ENCODE data around the gene GANAB. TPM values are rescaled to one million over a fixed set of nuclear protein-coding genes. Genes with fewer than 3 reads are reported as not detected.

The GANAB gene
- polyA plus RNA-seq, 3 donors: 99.7 to 116 (median 109) TPM

GRCh38 chr11:62603776-62604299 lies 42.6 kb downstream of the GANAB start:
- Mint-ChIP-seq H3K4me1 (peaks cover 54% of the 10 kb centered on the region), H3K4me3 (no peak overlapping the region), H3K36me3 (peaks cover 55 to 59% of the 10 kb centered on the region in 2 donors), H3K9me3 (no peaks in the 10 kb centered on the region), H3K27ac (peak overlapping the region in 1 of 7 donors; percentile 20), H3K27me3 (ENCODE audit: low read depth in 3 of 3) (peaks cover 0 to 1% (median 0%) of the 10 kb centered on the region in 3 donors)
- peaks cover 16% of the 10 kb centered on the region for H4K20me1 ChIP-seq (ENCODE audit: insufficient read depth, low read length)
- no peak overlapping the region for H3K9ac ChIP-seq (ENCODE audit: insufficient read depth, low read length, poor library complexity, severe bottlenecking)
- no peak for DNase-seq
- no peak for TF ChIP-seq CTCF (IDR thresholded peaks at IDR 0.05)
- H3K27ac ChIP-seq (ENCODE audit: low read depth in 1 of 2, low read length in 2 of 2): no peak overlapping the region
- H3K9me3 ChIP-seq (replicated peaks in 1 of 2; ENCODE audit: control insufficient read depth in 1 of 2, insufficient read depth in 1 of 2, low read length in 2 of 2): no peaks in the 10 kb centered on the region
- H3K4me1 ChIP-seq (ENCODE audit: control insufficient read depth in 1 of 2, insufficient read depth in 2 of 2, low read length in 2 of 2): peaks cover 48 to 53% of the 10 kb centered on the region in 2 donors
- H3K36me3 ChIP-seq (replicated peaks in 1 of 2; ENCODE audit: control insufficient read depth in 1 of 2, insufficient read depth in 2 of 2, low read length in 2 of 2): peaks cover 26 to 47% of the 10 kb centered on the region in 2 donors
- WGBS (ENCODE audit: insufficient coverage): 89% methylated on average over 3 of the region's 8 CpGs
- no peak overlapping the region for H3K4me2 ChIP-seq (replicated peaks; ENCODE audit: extremely low read depth, low read length, poor library complexity, severe bottlenecking)
- H3K27me3 ChIP-seq (ENCODE audit: control insufficient read depth in 2 of 2, insufficient read depth in 2 of 2, low read length in 2 of 2): no peaks in the 10 kb centered on the region
- H3K4me3 ChIP-seq (replicated peaks in 1 of 3; ENCODE audit: low read depth in 2 of 3, low read length in 3 of 3): no peak overlapping the region
- H2AFZ ChIP-seq (ENCODE audit: insufficient read depth, low read depth, low read length, poor library complexity, severe bottlenecking): no peak overlapping the region
- intact Hi-C loops (cut with micrococcal nuclease): loop anchor here in 1 of 2 donors (5.0 kb wide), 1 partner anchor 43 kb away; the partner anchor contains the start of gene GANAB
- peaks cover 27% of the 10 kb centered on the region for H3K79me2 ChIP-seq (ENCODE audit: insufficient read depth, low read length)

GRCh38 chr11:62603072-62603408 lies 43.4 kb downstream of the GANAB start:
- H3K4me1 Mint-ChIP-seq: peaks cover 55% of the 10 kb centered on the region
- H3K36me3 ChIP-seq (replicated peaks in 1 of 2; ENCODE audit: control insufficient read depth in 1 of 2, insufficient read depth in 2 of 2, low read length in 2 of 2): peaks cover 33 to 45% of the 10 kb centered on the region in 2 donors
- intact Hi-C loops (cut with micrococcal nuclease): loop anchor here in 1 of 2 donors (5.0 kb wide), 1 partner anchor 44 kb away; the partner anchor contains the start of gene GANAB

More at GRCh38 chr11:62603072-62603408, 43.4 kb downstream of the GANAB start:
- peaks cover 24% of the 10 kb centered on the region for H4K20me1 ChIP-seq (ENCODE audit: insufficient read depth, low read length)
- Mint-ChIP-seq H3K27me3 (ENCODE audit: low read depth in 3 of 3) (no peaks in the 10 kb centered on the region), H3K27ac (peak overlapping the region in 2 of 7 donors; percentile 11 to 50), H3K9me3 (no peaks in the 10 kb centered on the region), H3K4me3 (peak overlapping the region in 1 of 2 donors; percentile 47), H3K36me3 (peaks cover 57 to 62% of the 10 kb centered on the region in 2 donors)
- no peak for TF ChIP-seq CTCF (IDR thresholded peaks at IDR 0.05)
- peak overlapping the region in 1 of 3 experiments; percentile 93 for H3K4me3 ChIP-seq (replicated peaks in 1 of 3; ENCODE audit: low read depth in 2 of 3, low read length in 3 of 3)
- DNase-seq: no peak
- no peaks in the 10 kb centered on the region for H3K27me3 ChIP-seq (ENCODE audit: control insufficient read depth in 2 of 2, insufficient read depth in 2 of 2, low read length in 2 of 2)
- H2AFZ ChIP-seq (ENCODE audit: insufficient read depth, low read depth, low read length, poor library complexity, severe bottlenecking): no peak overlapping the region
- peaks cover 35% of the 10 kb centered on the region for H3K79me2 ChIP-seq (ENCODE audit: insufficient read depth, low read length)
- H3K4me2 ChIP-seq (replicated peaks; ENCODE audit: extremely low read depth, low read length, poor library complexity, severe bottlenecking): peak overlapping the region; percentile 98
- no peak overlapping the region for H3K27ac ChIP-seq (ENCODE audit: low read depth in 1 of 2, low read length in 2 of 2)
- 97% methylated on average over 10 of the region's 13 CpGs for WGBS (ENCODE audit: insufficient coverage)
- H3K4me1 ChIP-seq (ENCODE audit: control insufficient read depth in 1 of 2, insufficient read depth in 2 of 2, low read length in 2 of 2): peaks cover 47 to 51% of the 10 kb centered on the region in 2 donors
- no peaks in the 10 kb centered on the region for H3K9me3 ChIP-seq (replicated peaks in 1 of 2; ENCODE audit: control insufficient read depth in 1 of 2, insufficient read depth in 1 of 2, low read length in 2 of 2)
- no peak overlapping the region for H3K9ac ChIP-seq (ENCODE audit: insufficient read depth, low read length, poor library complexity, severe bottlenecking)
